ENCODE results near the gene PDE4D. TPM values are rescaled to one million over a fixed set of nuclear protein-coding genes. Genes with fewer than 3 reads are reported as not detected.

PDE4D gene
- polyA plus RNA-seq, 1 donor = 23.1 TPM

DNA sequence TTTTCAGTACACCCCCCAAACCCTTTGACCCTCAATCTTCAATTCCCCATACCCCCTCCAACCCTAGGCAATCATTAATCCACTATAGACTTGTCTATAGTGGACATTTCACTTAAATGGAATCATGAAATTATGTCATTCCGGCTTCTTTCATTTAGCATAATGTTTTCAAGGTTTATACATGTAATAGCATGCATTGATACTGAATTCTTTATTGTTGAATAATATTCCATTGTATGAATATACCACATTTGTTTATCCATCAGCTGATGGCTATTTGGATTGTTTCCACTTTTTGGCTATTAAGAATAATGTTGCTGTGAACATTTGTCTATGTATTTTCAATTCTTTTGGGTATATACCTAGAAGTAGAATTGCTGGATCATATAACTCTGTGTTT is 238.8 kb downstream of the PDE4D start:
- DNase-seq = no peak

- DNase-seq = no peak
These were observed 241.1 kb downstream of the PDE4D start for GRCh38 chr5:59652449-59652848.

DNA sequence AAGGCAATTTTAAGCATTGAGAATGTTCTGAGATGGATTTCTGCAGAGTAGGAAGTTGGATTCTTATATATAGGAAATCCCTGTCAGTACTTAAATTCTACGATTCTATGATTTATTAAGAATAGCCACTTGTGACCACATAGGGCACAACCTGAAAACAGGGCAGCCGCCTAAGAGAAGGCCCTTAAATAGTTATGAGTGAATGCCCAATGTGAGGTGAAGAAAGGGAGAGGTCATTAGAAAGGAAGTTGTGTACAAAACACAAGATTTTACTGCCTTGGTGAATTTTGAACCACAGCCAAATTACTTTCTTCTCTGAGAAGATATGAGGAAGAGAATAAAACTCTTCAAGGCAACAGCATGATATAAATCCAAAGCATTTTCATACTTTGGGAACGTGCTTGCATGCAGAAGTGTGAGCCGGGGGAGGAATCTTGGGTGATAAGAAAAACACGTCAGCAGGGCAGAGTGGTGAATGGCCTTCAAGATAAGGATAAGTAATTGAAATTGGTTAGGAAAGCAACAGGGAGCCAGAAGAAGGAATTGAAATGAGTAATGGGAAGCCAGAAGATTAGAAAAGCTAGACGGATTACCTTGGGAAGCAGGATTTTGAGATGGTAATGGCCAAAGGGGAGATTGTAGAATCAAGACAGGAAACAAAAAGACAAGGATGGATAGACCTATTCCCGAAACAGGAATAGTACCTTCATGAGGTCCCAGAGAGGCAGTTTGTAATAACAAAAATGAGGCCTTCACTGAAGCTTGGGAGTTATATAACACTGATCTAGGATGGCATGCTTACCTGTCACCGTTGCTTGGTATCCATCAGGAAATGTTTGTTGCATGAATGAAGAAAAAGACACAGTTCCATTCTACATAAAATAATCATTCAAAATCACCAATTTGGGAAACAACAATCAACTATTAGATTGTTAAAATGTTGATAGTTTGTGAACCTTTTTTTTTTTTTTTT is 244.3 kb downstream of the PDE4D start:
- no peak for DNase-seq

DNA sequence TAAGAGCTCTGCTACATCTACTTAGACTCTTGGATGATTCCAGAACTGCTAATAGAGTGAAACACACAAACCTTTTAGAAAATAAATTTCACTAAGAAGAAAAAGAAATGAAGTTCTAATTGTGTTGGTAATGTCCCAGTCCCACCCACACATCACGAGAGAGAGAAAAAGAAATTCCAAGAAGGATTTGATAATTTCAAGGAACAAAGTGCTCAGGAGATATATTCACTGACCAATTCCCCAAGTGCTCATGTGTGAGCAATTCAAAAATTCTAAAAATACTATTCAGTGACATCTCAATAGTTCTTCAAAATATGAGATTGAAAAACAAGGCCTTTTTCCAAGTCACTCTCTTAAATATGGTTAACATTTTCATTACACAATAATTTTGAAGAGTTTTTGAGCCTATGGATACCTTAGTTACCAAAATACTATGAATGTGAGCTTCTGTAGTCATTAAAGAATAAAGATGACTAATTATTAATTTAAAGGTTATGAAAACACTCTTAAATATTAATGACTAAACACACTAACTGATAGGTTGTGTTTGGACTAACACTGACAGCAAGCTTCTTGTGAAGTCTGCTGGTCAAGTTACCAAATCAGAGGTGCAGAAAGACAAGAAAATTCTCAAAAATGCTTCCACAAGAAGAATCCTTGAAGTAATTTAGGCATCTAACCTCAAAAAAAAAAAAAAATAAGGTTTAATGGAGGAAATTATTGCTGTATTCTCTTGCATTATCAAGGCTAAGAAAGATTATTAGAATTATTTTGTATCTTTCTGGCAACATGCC is 245.3 kb downstream of the PDE4D start:
- DNase-seq = no peak

DNA sequence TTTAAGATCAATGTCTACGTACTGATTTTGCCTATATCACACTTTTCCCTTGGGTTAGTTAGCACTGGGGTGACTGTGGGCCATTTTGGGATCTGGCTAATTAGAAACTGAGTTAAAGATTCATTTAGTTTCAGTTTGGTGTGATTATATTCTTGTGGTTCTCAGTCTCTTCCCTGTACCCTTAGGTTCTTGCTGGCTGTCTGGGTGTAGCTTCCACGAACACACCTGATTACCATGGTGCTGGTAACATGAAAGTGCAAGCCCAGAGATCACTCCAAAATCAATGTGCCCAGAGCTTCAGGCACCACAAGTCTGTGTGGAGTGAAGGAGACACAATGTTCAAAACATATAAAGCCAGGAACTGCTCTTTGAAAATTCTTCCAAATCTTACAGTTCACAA is 248.1 kb downstream of the PDE4D start:
- DNase-seq = no peak

GRCh38 chr5:59640411-59640810 is 253.1 kb downstream of the PDE4D start:
- DNase-seq = no peak

DNA sequence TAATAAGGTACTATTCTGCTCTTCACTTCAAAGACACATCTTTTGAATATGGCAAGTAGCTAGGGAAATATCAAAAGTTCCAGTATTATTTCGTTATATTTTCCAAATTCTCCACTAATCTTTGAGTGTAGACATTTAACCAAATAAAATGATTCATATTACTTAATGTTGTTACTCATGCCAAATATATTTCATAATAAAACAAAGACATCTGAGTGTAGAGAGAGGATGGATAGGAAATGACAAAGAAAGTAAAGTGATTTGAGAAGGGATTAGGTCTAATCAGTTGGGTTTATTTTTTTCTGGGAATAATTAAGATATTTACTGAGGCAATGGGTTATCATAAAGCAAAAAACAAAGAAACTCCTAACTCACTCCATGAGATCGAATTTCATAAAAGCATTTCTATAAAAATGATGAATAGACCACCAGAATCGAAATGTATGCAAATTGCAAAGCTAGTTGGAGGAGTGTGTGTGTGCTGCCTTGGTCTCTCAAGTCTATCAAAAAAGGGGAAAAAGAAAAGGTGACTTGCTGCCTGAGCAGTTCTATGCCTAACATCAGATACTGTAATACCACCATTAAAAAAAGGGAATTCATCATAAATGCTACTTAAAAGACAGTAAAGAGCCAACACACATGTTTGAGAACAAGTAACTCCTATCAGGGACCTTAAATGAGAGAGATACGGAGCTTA is 255.5 kb downstream of the PDE4D start:
- DNase-seq = no peak

DNA sequence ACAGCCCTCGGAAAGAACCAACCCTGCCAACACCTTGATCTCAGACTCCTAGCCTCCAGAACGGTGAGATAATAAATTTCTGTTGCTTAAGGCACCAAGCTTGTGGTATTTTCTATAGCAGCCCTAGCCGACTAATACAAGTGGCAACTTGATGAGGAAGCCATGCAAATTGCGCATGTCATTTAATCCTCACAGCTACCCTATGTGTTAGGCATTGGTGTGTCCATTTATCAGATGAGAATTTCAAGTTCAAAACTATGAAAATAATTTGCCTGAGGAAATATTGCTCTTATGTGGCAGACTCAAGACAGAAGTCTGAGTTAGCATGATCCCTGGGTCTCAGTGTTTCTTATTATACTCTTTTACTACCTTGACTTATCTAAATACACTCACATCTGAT is 264.0 kb downstream of the PDE4D start:
- no peak for DNase-seq

- DNase-seq = no peak
These were observed 265.3 kb downstream of the PDE4D start for GRCh38 chr5:59628062-59628828.

GRCh38 chr5:59624898-59625297 is 268.6 kb downstream of the PDE4D start:
- DNase-seq = no peak

DNA sequence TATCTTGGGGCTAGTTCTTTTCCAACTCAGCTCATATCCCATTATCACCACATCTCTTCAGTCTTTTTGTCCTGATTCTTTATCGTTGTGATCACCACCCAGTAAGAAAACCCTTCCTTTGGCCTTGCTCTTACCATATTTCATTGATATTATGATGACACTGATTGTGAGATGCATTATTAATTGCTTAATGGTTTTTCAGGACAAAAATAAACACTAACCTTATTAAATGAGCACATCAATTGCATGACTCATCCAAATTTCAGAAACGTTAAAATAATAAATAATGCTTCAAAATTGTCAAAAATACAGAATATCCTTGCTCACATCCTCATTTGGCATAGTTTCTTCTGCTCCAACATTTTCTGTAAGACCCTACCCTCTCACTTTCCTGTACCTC is 270.7 kb downstream of the PDE4D start:
- DNase-seq = no peak

- no peak for DNase-seq
These were observed 272.0 kb downstream of the PDE4D start for GRCh38 chr5:59621477-59621876.

- no peak for DNase-seq
These were observed 272.9 kb downstream of the PDE4D start for GRCh38 chr5:59620535-59621212.

- DNase-seq = no peak
These were observed 274.9 kb downstream of the PDE4D start for GRCh38 chr5:59618644-59619043.

- DNase-seq = no peak
These were observed 276.2 kb downstream of the PDE4D start for GRCh38 chr5:59617186-59617771.

DNA sequence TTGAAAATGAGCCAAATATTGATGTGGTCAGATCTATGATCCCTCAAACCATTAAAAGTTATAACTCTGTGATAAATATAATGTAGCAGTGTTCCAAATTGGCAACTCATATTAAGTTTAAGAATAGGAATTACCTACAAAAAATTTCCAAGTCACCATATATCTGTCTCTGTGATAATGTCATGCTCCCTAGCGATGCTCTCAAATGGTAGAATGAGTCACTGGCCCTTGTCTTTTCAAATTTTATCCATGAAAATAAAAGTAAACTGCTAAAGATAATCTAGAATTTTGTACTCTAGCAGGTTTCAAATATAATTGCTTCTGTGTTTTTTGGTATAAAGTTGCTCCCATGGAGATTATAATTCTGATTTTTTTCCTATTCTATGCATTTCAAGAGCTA is 277.1 kb downstream of the PDE4D start:
- no peak for DNase-seq

GRCh38 chr5:59615272-59615671 is 278.3 kb downstream of the PDE4D start:
- no peak for DNase-seq

- no peak for DNase-seq
These were observed 283.8 kb downstream of the PDE4D start for GRCh38 chr5:59609501-59610265.

DNA sequence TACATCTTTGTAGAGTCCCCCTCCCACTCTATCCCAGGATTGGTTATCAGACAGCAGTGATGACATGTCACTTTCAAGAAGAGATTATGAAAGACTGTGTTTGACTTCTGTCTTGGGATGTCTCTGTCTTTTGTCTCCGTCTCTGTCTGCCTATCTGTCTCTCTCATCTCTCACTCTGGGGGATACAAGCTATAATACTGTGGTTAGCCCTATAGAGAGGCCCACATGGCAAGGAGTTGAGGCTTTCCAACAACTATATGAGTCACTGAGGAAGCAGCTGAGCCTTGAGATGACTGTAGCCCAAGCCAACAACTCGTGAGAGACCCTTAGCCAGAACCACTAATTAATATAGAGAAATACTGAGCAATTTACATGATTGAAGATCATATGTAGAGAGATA is 284.8 kb downstream of the PDE4D start:
- DNase-seq = no peak

All from left kidney (tissue), 2 donors.